Adrenal gland (tissue), 12 donors: Measurements from ENCODE around the gene NMT1. TPM values are rescaled to one million over a fixed set of nuclear protein-coding genes. Genes with fewer than 3 reads are reported as not detected.
A peak's percentile ranks its signal among the peaks of the same experiment; 100 is the strongest.

ENCODE experiments used
- DNase-seq, 7 donors: peaks; one replicate each; pipeline ENCODE4 v3.0.0-alpha.2; 2019 to 2020
- H3K27ac ChIP-seq, 5 donors: fragments of 200-600 bp; sonication (generic) in 4 of 5; 1 replicate in 3 of 5; 2 replicates in 2 of 5; pipeline versions ENCODE4 v1.5.1 to v1.8.0; 2016 to 2020; ENCODE audit warnings: mild to moderate bottlenecking in 1 of 5
- H3K27me3 ChIP-seq: fragments of 200-600 bp; 2 replicates; pipeline ENCODE4 v1.8.0; 2021
- H3K36me3 ChIP-seq, 2 donors: fragments of 200-600 bp; replicated peaks in 1 of 2; 1 replicate in 1 of 2; 2 replicates in 1 of 2; pipeline versions ENCODE4 v1.5.1 to v1.8.0; 2018 to 2022
- H3K4me1 ChIP-seq, 2 donors: fragments of 200-600 bp; replicated peaks in 1 of 2; 1 replicate in 1 of 2; 2 replicates in 1 of 2; pipeline versions ENCODE4 v1.5.1 to v1.8.0; 2018 to 2021
- H3K4me3 ChIP-seq, 4 donors: fragments of 200-600 bp; sonication (generic) in 3 of 4; one replicate each; pipeline ENCODE4 v1.5.1; 2016 to 2018
- H3K9me3 ChIP-seq, 3 donors: fragments of 200-600 bp; sonication (generic) in 1 of 3; replicated peaks in 1 of 3; 1 replicate in 2 of 3; 2 replicates in 1 of 3; pipeline versions ENCODE4 v1.5.1 to v1.8.0; 2016 to 2021
- CTCF ChIP-seq, 6 experiments: fragments of 450-650 bp in 4 of 6; fragments of 200-600 bp in 2 of 6; sonication (generic) in 1 of 6; IDR thresholded peaks; 1 replicate in 5 of 6; 2 replicates in 1 of 6; pipeline versions ENCODE4 v1.5.1 to v1.8.0; 2016 to 2021; ENCODE audit warnings: antibody characterized with exemption in 6 of 6, mild to moderate bottlenecking in 2 of 6, moderate library complexity in 1 of 6
- POLR2A ChIP-seq, 2 donors: fragments of 450-650 bp; IDR thresholded peaks; one replicate each; pipeline ENCODE4 v1.6.1; 2017; ENCODE audit warnings: antibody characterized with exemption in 2 of 2, mild to moderate bottlenecking in 2 of 2, moderate library complexity in 1 of 2
- WGBS, 4 donors: extraction: QIAGEN DNeasy Blood & Tissue Kit in 2 of 4; methylation state at CpG; one replicate each; pipeline versions ENCODE4 v1.1.5 to v1.1.7; 2013 to 2017; 5-methylcytosine and 5-hydroxymethylcytosine counted together
- intact Hi-C, 2 donors: fragments of 100-400 bp; cut with DNase I; formaldehyde crosslinking; loops; one replicate each; pipeline versions ENCODE4 v1.14.1 to v1.15.0; 2022 to 2023
- polyA plus RNA-seq, 3 donors: library from polyadenylated mRNA; stranded (reverse); fragments of 200-250 nt in 2 of 3; fragments of 350-450 nt in 1 of 3; fragmentation: Illumina TruSeq in 1 of 3; extraction: RNeasy Lipid Tissue Mini Kit (QIAGEN cat#74804) in 1 of 3; gene quantifications; one replicate each; pipeline ENCODE4 v1.2.3, GENCODE V29; 2013 to 2014
- total RNA-seq, 9 donors: library from RNA; depleted of rRNA in 4 of 9; stranded (reverse); fragments of >200 nt in 4 of 9; fragments of 120-200 nt in 1 of 9; fragmentation: NEBNext Ultra II Directional in 1 of 9; extraction: Animal tissue kit (Norgen Biotek cat#: 25700) in 1 of 9; gene quantifications; one replicate each; pipeline versions ENCODE4 v1.1.0 to v1.2.4, GENCODE V29; 2013 to 2023
- donor health status: healthy with polysubstance abuse.
- donor health status: Bipolar disorder and iron deficiency.
- donor health status: DM: yes; HTN: yes; CAD: no.
- donor health status: DM: no; HTN: no; CAD: no.
- donor health status: DM: no; HTN: no; CAD: no.
- donor health status: DM: yes; HTN: yes; CAD: no.

NMT1 gene
- total and polyA plus RNA-seq, 12 donors: 85.9 to 174 (median 136) TPM

DNA sequence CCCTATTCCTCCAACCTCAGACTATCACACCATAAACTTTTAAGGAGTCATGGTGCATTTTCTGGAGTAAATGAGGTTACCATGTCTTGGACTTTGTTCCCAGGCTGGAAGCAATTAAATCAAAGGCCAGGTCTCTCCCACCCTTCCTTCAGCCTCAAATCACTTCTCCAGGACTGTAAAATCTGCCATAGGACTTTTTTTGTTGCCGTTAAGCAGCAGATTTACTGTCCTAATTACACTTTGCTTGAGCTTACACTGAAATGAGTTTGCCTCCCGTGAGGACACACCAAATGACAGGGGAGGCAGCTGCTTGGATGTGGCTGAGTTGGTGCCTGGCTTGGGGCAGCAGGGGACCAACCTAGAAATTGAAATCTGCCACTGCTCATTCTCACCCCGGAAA lies 24.4 kb upstream of the NMT1 start:
- 75 to 92% (median 83%) methylated on average over 3 of the region's 3 CpGs for WGBS, 4 donors
- peaks cover 0 to 20% of the 10 kb centered on the region in 2 donors for H3K36me3 ChIP-seq
- no peaks in the 10 kb centered on the region for H3K9me3 ChIP-seq
- H3K27me3 ChIP-seq: no peaks in the 10 kb centered on the region
- TF ChIP-seq POLR2A (IDR thresholded peaks at IDR 0.05) (no peak), CTCF (IDR thresholded peaks at IDR 0.05) (no peak)
- H3K4me3 ChIP-seq: no peak overlapping the region
- intact Hi-C loops: no loop called here
- H3K4me1 ChIP-seq: peaks cover 7% of the 10 kb centered on the region in 2 donors
- no peak overlapping the region for H3K27ac ChIP-seq
- no peak for DNase-seq

DNA sequence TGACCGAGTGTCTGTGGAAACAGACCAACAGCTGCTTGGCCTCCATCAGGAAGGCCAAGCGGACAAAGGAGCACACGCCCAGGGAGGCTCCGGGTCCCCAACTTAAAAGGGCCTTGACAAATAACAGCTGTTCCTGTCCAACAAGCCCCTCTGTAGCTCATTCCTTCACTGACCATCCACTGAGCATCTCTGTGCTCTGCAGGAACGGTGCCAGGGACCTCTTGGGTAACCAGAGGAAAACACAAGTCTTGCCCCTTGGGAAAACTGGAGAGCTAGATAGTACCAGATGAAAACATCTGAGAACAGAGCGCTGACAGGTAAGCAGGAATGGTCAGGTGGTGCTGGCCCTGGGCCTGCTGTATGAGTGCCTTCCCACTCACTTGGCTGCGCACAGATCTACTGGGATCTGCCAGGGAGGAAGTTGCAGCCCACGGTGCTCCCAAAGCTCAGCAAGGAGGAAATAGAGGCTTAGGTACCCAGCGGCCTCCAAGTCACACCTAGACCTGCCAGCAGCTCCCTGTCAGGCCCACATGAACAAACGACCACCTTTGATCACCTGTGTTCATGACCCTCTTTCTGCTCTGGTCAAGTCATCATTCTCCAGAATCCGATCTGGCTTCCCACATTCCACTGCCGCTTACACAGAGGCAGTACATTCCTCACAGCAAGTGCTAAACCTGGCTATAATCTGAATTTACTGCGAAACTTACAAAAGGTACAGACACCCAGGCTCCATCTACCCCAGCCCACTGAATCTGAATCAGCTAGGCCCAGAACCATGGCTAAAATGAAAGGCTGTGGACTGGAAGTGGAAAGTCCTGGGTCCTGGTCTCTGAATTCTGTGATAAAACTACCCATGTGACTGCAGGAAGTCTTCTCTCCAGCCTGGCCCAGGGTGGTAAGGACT lies 22.1 kb upstream of the NMT1 start:
- intact Hi-C loops: no loop called here
- H3K27me3 ChIP-seq: no peaks in the 10 kb centered on the region
- peaks cover 19 to 23% of the 10 kb centered on the region in 2 donors for H3K4me1 ChIP-seq
- TF ChIP-seq CTCF (IDR thresholded peaks at IDR 0.05) (no peak), POLR2A (IDR thresholded peaks at IDR 0.05) (no peak)
- peaks cover 0 to under 1% of the 10 kb centered on the region in 2 donors for H3K36me3 ChIP-seq
- H3K4me3 ChIP-seq: no peak overlapping the region
- H3K27ac ChIP-seq: no peak overlapping the region
- no peaks in the 10 kb centered on the region for H3K9me3 ChIP-seq
- 79 to 81% (median 80%) methylated on average over 13 of the region's 13 CpGs for WGBS, 4 donors
- DNase-seq: no peak

DNA sequence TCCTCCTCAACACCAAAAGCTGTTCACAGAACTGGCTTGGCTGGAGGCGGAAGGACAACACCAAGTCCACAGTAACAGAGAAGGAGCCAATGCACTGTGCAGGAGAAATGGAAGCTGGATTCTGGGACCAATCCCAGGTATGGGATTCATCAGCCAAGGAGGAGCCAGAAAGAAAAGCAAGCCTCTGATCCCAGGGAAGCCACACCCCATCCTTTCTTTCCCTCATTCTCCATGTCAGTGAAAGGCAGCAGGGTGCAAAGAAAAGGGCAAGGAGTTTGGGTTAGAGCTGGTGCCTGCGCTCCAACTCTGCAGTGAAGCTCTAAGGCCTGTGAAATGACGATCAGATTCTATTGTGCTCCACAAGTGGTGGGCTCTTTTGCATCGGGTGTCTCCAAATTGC lies 20.7 kb upstream of the NMT1 start:
- H3K27ac ChIP-seq: peak overlapping the region in 2 of 5 donors; percentile 11 to 58

More for the DNA sequence above, 20.7 kb upstream of the NMT1 start:
- TF ChIP-seq CTCF (IDR thresholded peaks at IDR 0.05) (no peak), POLR2A (IDR thresholded peaks at IDR 0.05) (no peak)
- intact Hi-C loops: no loop called here
- DNase-seq: no peak
- no peaks in the 10 kb centered on the region for H3K9me3 ChIP-seq
- no peaks in the 10 kb centered on the region for H3K27me3 ChIP-seq
- no peaks in the 10 kb centered on the region for H3K36me3 ChIP-seq
- peaks cover 20 to 30% of the 10 kb centered on the region in 2 donors for H3K4me1 ChIP-seq
- H3K4me3 ChIP-seq: no peak overlapping the region
- WGBS, 4 donors: 84 to 88% (median 85%) methylated on average over 4 of the region's 4 CpGs
